Fibroblast of the aortic adventitia (primary cell): ENCODE results near the gene CIB1. TPM values are rescaled to one million over a fixed set of nuclear protein-coding genes. Genes with fewer than 3 reads are reported as not detected.

Experiments used
- DNase-seq: peaks from one replicate; pipeline ENCODE4 v3.0.0-alpha.2; 2010; ENCODE audit warnings: low read depth
- H3K4me3 ChIP-seq: 2 replicates; pipeline ENCODE4 v1.5.1; 2011; ENCODE audit warnings: low read depth, mild to moderate bottlenecking, control low read depth, low read length, moderate library complexity
- CTCF ChIP-seq: IDR thresholded peaks from 2 replicates; pipeline ENCODE4 v1.5.1; 2011; ENCODE audit warnings: mild to moderate bottlenecking, low read length, control low read depth, inconsistent platforms; ENCODE audit not compliant: insufficient read depth
- total RNA-seq: library from RNA; depleted of rRNA; stranded (reverse); fragments of >200 nt; gene quantifications from 2 replicates; pipeline ENCODE4 v1.2.3, GENCODE V29; 2012; ENCODE audit warnings: low replicate concordance

The CIB1 gene
- total RNA-seq, 1 donor = 32.3 TPM

- TF ChIP-seq CTCF = no peak
- no peak for DNase-seq
- no peak overlapping the region for H3K4me3 ChIP-seq
Observed at GRCh38 chr15:90209591-90209990, 24.1 kb downstream of the CIB1 start.

GRCh38 chr15:90208356-90208755 is 25.4 kb downstream of the CIB1 start:
- TF ChIP-seq CTCF = no peak
- DNase-seq = no peak
- no peak overlapping the region for H3K4me3 ChIP-seq

GRCh38 chr15:90207252-90207651 is 26.5 kb downstream of the CIB1 start:
- no peak for TF ChIP-seq CTCF
- no peak overlapping the region for H3K4me3 ChIP-seq
- no peak for DNase-seq

- no peak for TF ChIP-seq CTCF
- DNase-seq = no peak
- H3K4me3 ChIP-seq = no peak overlapping the region
Observed at GRCh38 chr15:90205886-90206285, 27.9 kb downstream of the CIB1 start.

- H3K4me3 ChIP-seq = no peak overlapping the region
- no peak for TF ChIP-seq CTCF
- DNase-seq = no peak
Observed at GRCh38 chr15:90205050-90205848, 28.5 kb downstream of the CIB1 start.

- H3K4me3 ChIP-seq = no peak overlapping the region
- DNase-seq = no peak
- TF ChIP-seq CTCF = no peak
Observed at GRCh38 chr15:90203922-90204321, 29.8 kb downstream of the CIB1 start.

- no peak for DNase-seq
- no peak overlapping the region for H3K4me3 ChIP-seq
Observed at GRCh38 chr15:90203473-90203872, 30.3 kb downstream of the CIB1 start.

More at GRCh38 chr15:90203473-90203872, 30.3 kb downstream of the CIB1 start:
- TF ChIP-seq CTCF = no peak
